GM06990 (cell line): ENCODE data around the gene FAM200B.

ENCODE experiments used
- DNase-seq: peaks from one replicate; pipeline ENCODE4 v3.0.0-alpha.2; 2011; ENCODE audit not compliant: insufficient read length; ENCODE audit errors: extremely low read depth
- H3K27me3 ChIP-seq: replicated peaks from 2 replicates; pipeline ENCODE4 v1.6.0; 2011; ENCODE audit warnings: low read length; ENCODE audit not compliant: control insufficient read depth, insufficient read depth
- H3K36me3 ChIP-seq: 2 replicates; pipeline ENCODE4 v1.5.1; 2011; ENCODE audit warnings: low read length; ENCODE audit not compliant: control insufficient read depth, insufficient read depth
- H3K4me3 ChIP-seq: replicated peaks from 2 replicates; pipeline ENCODE4 v1.5.1; 2011; ENCODE audit warnings: low read depth, mild to moderate bottlenecking, control low read depth, low read length
- TF ChIP-seq, protein P1 (sequence below): IDR thresholded peaks from 2 replicates; pipeline ENCODE4 v1.5.1; 2011; ENCODE audit warnings: low read length, control low read depth, mild to moderate bottlenecking, inconsistent platforms; ENCODE audit not compliant: insufficient read depth, poor library complexity, severe bottlenecking

Gene FAM200B

GRCh38 chr4:15670576-15670975, 11.1 kb upstream of the FAM200B start:
- no peak overlapping the region for H3K4me3 ChIP-seq
- DNase-seq: no peak
- no peaks in the 10 kb centered on the region; the same call in 1 of the 2 replicates for H3K36me3 ChIP-seq
- TF ChIP-seq, protein P1, sequence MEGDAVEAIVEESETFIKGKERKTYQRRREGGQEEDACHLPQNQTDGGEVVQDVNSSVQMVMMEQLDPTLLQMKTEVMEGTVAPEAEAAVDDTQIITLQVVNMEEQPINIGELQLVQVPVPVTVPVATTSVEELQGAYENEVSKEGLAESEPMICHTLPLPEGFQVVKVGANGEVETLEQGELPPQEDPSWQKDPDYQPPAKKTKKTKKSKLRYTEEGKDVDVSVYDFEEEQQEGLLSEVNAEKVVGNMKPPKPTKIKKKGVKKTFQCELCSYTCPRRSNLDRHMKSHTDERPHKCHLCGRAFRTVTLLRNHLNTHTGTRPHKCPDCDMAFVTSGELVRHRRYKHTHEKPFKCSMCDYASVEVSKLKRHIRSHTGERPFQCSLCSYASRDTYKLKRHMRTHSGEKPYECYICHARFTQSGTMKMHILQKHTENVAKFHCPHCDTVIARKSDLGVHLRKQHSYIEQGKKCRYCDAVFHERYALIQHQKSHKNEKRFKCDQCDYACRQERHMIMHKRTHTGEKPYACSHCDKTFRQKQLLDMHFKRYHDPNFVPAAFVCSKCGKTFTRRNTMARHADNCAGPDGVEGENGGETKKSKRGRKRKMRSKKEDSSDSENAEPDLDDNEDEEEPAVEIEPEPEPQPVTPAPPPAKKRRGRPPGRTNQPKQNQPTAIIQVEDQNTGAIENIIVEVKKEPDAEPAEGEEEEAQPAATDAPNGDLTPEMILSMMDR: no peak
- no peaks in the 10 kb centered on the region for H3K27me3 ChIP-seq

- no peak overlapping the region for H3K4me3 ChIP-seq
- H3K27me3 ChIP-seq: no peaks in the 10 kb centered on the region
- TF ChIP-seq, protein P1: no peak
- DNase-seq: no peak
- H3K36me3 ChIP-seq: no peaks in the 10 kb centered on the region
Measured at GRCh38 chr4:15672101-15672500, 9.5 kb upstream of the FAM200B start.

DNA sequence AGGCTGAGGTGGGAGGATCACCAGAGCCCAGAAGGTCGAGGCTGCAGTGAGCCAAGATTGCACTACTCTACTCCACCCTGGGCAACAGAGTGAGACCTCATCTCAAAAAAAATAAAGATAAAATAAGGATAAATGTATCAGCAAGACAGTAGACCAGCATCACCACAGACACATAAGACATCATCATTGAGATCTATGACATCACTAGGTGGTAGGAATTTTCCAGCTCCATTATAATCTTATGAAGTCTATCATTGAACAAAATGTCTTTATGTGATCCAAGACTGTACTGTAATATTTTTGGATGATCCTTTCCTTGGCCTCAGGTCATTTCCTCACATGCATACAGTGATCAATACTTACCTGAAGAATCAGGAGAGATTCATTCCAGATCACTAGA, 8.3 kb upstream of the FAM200B start:
- Histone ChIP-seq H3K27me3 (no peaks in the 10 kb centered on the region), H3K36me3 (no peaks in the 10 kb centered on the region), H3K4me3 (no peak overlapping the region)
- no peak for DNase-seq
- TF ChIP-seq, protein P1: no peak

- Histone ChIP-seq H3K4me3 (no peak overlapping the region), H3K27me3 (no peaks in the 10 kb centered on the region), H3K36me3 (no peaks in the 10 kb centered on the region)
- TF ChIP-seq, protein P1: no peak
- no peak for DNase-seq
Measured at GRCh38 chr4:15674046-15674445, 7.6 kb upstream of the FAM200B start.

DNA sequence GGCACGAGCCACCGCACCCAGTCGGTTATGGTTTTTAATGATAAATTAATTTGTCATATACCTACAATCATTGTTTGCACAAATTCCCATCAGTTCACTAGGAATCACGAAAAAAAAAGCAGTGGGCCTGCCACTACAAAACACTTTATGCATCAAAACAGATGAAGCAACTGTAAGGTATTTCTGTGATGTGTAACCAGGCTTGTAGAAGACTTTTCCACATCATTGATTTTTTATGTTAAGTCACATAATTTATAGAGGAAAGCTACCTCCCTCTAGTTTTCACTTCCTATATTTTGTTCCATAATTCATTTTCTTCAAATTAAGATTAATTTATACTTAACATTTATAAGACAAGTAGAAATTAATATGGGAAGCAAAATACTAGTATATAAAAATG, 6.7 kb upstream of the FAM200B start:
- Histone ChIP-seq H3K36me3 (no peaks in the 10 kb centered on the region), H3K27me3 (no peaks in the 10 kb centered on the region), H3K4me3 (no peak overlapping the region)
- no peak for DNase-seq
- TF ChIP-seq, protein P1: no peak

- TF ChIP-seq, protein P1: no peak
- Histone ChIP-seq H3K36me3 (no peaks in the 10 kb centered on the region), H3K27me3 (no peaks in the 10 kb centered on the region), H3K4me3 (no peak overlapping the region)
- DNase-seq: no peak
Measured at GRCh38 chr4:15675356-15675755, 6.3 kb upstream of the FAM200B start.
